ENCODE results near the gene IGFLR1. TPM values are rescaled to one million over a fixed set of nuclear protein-coding genes. Genes with fewer than 3 reads are reported as not detected.
A peak's percentile ranks its signal among the peaks of the same experiment; 100 is the strongest.

The IGFLR1 gene
- total and polyA plus RNA-seq, 4 donors, result 3.8 to 72.5 (median 26.0) TPM

DNA sequence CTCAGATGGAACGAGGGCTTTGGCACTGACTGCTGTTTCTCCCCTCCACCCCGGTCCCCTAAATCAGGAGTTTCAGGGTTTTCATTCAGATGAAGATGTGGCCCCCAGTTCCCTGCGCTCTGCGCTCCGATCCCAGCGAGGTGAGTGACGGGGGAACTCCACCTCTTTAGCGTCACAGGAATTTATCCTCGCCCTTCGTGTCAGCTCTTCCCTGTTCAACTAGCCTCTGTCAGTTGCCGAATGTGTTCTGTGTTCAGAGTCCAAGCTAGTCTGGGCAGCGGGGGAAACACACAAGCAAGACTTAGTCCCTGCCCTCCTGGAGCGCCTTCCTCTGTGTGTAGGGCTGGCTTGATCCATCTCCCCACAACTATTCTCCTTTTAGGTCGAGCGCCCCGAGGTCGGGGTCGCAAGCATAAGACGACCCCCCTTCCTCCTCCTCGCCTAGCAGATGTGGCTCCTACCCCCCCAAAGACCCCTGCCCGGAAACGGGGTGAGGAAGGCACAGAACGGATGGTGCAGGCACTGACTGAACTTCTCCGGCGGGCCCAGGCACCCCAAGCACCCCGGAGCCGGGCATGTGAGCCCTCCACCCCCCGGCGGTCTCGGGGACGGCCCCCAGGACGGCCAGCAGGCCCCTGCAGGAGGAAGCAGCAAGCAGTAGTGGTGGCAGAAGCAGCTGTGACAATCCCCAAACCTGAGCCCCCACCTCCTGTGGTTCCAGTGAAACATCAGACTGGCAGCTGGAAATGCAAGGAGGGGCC, 22.7 kb downstream of the IGFLR1 start:
- 91 to 93% methylated on average over 28 to 32 of the region's 32 CpGs for WGBS, 2 donors
- H3K9me3 ChIP-seq (ENCODE audit: control insufficient read depth in 4 of 4, insufficient read depth in 3 of 4, low read length in 3 of 4), result peaks cover 0 to 1% (median 0%) of the 10 kb centered on the region in 4 donors
- TF ChIP-seq, protein P1, sequence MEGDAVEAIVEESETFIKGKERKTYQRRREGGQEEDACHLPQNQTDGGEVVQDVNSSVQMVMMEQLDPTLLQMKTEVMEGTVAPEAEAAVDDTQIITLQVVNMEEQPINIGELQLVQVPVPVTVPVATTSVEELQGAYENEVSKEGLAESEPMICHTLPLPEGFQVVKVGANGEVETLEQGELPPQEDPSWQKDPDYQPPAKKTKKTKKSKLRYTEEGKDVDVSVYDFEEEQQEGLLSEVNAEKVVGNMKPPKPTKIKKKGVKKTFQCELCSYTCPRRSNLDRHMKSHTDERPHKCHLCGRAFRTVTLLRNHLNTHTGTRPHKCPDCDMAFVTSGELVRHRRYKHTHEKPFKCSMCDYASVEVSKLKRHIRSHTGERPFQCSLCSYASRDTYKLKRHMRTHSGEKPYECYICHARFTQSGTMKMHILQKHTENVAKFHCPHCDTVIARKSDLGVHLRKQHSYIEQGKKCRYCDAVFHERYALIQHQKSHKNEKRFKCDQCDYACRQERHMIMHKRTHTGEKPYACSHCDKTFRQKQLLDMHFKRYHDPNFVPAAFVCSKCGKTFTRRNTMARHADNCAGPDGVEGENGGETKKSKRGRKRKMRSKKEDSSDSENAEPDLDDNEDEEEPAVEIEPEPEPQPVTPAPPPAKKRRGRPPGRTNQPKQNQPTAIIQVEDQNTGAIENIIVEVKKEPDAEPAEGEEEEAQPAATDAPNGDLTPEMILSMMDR (IDR thresholded peaks at IDR 0.05; ENCODE audit: control extremely low read depth, extremely low read depth), result no peak
- DNase-seq (no peak), ATAC-seq (ENCODE audit: insufficient read depth, low FRiP score) (no peak)
- H3K36me3 ChIP-seq (ENCODE audit: control insufficient read depth in 4 of 4, insufficient read depth in 4 of 4, low read length in 4 of 4), result peaks cover 9 to 41% (median 22%) of the 10 kb centered on the region in 4 donors
- peak overlapping the region in 1 of 2 donors; percentile 3 for H3K9ac ChIP-seq (ENCODE audit: insufficient read depth in 1 of 2, low read length in 2 of 2)
- H3K27me3 ChIP-seq (ENCODE audit: control insufficient read depth in 3 of 3, insufficient read depth in 3 of 3, low read length in 2 of 3), result no peaks in the 10 kb centered on the region
- H3K4me3 ChIP-seq, result no peak overlapping the region
- peaks cover 0 to 23% (median 15%) of the 10 kb centered on the region in 5 donors for H3K4me1 ChIP-seq (ENCODE audit: control insufficient read depth in 5 of 5, insufficient read depth in 5 of 5, low read length in 5 of 5)
- no peak overlapping the region for H3K27ac ChIP-seq (ENCODE audit: low read depth in 1 of 2, low read length in 1 of 2)

DNA sequence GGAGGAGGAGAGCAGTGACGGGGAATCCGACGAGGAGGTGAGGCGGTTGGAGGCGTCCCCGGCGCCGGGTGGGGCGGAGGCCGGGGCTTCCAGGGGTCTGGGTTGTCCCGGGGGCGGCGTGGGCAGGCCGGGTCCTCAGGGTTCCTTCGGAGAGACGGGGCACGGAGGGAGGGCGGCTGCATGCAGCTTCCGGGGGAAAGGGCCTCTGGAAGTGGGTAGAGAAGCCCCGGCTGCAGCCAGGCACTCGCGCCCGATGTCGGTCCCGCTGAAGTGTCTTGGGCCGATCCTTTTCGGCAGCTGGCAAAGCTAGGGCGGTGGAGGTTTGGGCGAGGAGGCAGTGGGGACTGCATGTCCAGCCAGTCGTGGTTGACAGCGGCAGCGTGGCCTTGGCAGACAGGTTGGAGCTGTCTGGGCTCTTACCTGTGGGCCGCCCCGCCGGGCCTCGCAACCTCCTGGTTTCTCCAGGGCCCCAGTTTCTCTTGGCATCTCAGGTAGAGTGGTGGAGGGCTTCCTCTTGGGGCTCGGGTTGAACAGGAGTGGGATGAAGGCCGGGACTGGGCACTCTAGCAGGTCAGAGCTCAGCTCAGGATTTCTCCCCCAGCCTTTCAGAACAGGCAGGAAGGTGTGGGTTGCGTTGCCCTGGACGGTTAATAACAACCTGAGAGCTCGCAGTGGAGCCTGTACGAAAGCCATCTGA, 23.8 kb downstream of the IGFLR1 start:
- peaks cover 0 to 23% (median 15%) of the 10 kb centered on the region in 5 donors for H3K4me1 ChIP-seq (ENCODE audit: control insufficient read depth in 5 of 5, insufficient read depth in 5 of 5, low read length in 5 of 5)
- ATAC-seq (ENCODE audit: insufficient read depth, low FRiP score) (no peak), DNase-seq (peak in 2 of 3 donors; percentile 18 to 22)
- TF ChIP-seq, protein P1 (IDR thresholded peaks at IDR 0.05; ENCODE audit: control extremely low read depth, extremely low read depth), result no peak
- peak overlapping the region; percentile 83 for H3K4me3 ChIP-seq
- H3K27me3 ChIP-seq (ENCODE audit: control insufficient read depth in 3 of 3, insufficient read depth in 3 of 3, low read length in 2 of 3), result no peaks in the 10 kb centered on the region
- peak overlapping the region; percentile 68 to 77 for H3K27ac ChIP-seq (ENCODE audit: low read depth in 1 of 2, low read length in 1 of 2)
- WGBS, 2 donors, result 1% methylated on average over 42 of the region's 42 CpGs
- H3K9me3 ChIP-seq (ENCODE audit: control insufficient read depth in 4 of 4, insufficient read depth in 3 of 4, low read length in 3 of 4), result peaks cover 0 to 1% (median 0%) of the 10 kb centered on the region in 4 donors
- peak overlapping the region; percentile 67 to 68 for H3K9ac ChIP-seq (ENCODE audit: insufficient read depth in 1 of 2, low read length in 2 of 2)
- peaks cover under 1 to 31% (median 15%) of the 10 kb centered on the region in 4 donors for H3K36me3 ChIP-seq (ENCODE audit: control insufficient read depth in 4 of 4, insufficient read depth in 4 of 4, low read length in 4 of 4)

DNA sequence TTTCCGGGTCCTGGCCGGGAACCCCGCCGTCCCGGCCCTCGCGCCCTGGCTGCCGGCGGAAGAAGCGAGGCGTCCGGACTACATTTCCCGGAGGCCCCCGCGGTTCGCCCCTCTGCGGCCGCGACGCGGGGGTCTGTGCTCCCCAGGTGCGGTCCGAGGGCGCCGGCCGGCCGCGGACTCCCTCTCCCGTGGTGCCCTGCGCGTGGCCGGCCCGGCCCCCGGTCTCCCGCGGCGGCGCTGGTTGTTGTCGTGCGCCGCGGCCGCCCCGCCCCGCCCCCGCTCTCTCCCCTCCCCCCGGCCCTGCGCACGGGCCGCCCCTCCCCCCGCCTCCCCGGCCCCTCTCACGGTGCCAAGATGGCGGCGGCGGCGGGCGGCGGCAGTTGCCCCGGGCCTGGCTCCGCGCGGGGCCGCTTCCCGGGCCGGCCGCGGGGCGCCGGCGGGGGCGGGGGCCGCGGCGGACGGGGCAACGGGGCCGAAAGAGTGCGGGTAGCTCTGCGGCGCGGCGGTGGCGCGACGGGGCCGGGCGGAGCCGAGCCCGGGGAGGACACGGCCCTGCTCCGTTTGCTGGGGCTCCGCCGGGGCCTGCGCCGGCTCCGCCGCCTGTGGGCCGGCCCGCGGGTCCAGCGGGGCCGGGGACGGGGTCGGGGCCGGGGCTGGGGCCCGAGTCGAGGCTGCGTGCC, 24.4 kb downstream of the IGFLR1 start, which contains the start of gene KMT2B:
KMT2B (plus strand) TSS at position 339 of the 680 bp plus-strand sequence; CDS start at position 355, 16 bp downstream.
- Histone ChIP-seq H3K27me3 (ENCODE audit: control insufficient read depth in 3 of 3, insufficient read depth in 3 of 3, low read length in 2 of 3) (no peaks in the 10 kb centered on the region), H3K27ac (ENCODE audit: low read depth in 1 of 2, low read length in 1 of 2) (peak within 1 kb of the TSS; percentile 77 to 91), H3K9me3 (ENCODE audit: control insufficient read depth in 4 of 4, insufficient read depth in 3 of 4, low read length in 3 of 4) (peaks cover 0 to 1% (median 0%) of the 10 kb centered on the region in 4 donors), H3K4me3 (peak within 1 kb of the TSS; percentile 83), H3K9ac (ENCODE audit: insufficient read depth in 1 of 2, low read length in 2 of 2) (peak within 1 kb of the TSS; percentile 67 to 68), H3K4me1 (ENCODE audit: control insufficient read depth in 5 of 5, insufficient read depth in 5 of 5, low read length in 5 of 5) (peaks cover 0 to 23% (median 15%) of the 10 kb centered on the region in 5 donors), H3K36me3 (ENCODE audit: control insufficient read depth in 4 of 4, insufficient read depth in 4 of 4, low read length in 4 of 4) (peaks cover 0 to 24% (median 10%) of the 10 kb centered on the region in 4 donors)
- WGBS, 2 donors, result 1% methylated on average over 59 to 105 of the region's 109 CpGs
- ATAC-seq (ENCODE audit: insufficient read depth, low FRiP score) (peak; percentile 49), DNase-seq (peak in 1 of 3 donors; percentile 97)
- TF ChIP-seq, protein P1 (IDR thresholded peaks at IDR 0.05; ENCODE audit: control extremely low read depth, extremely low read depth), result no peak
